Measurements from ENCODE around the gene WARS2.

The WARS2 gene

DNA sequence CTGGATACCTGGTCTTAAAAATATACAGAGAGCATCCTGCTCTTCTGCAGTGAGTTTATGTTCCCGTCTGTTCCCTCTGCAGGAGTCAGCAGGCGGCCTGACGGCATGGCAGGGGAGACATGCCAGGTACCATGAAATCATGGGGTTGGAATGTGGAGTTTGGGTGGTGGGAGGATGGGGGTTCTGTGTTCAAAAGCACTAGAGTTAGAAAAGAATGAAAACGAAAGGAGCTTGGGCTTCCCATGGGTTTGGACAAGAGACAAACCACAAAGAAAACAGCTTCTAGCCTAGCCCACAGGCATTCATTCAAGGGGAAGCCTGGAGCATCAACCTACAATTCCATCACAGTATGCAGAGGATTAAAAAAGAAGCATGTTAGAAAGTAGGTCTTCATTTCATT is 59.9 kb downstream of the WARS2 start:
- no peak for DNase-seq

DNA sequence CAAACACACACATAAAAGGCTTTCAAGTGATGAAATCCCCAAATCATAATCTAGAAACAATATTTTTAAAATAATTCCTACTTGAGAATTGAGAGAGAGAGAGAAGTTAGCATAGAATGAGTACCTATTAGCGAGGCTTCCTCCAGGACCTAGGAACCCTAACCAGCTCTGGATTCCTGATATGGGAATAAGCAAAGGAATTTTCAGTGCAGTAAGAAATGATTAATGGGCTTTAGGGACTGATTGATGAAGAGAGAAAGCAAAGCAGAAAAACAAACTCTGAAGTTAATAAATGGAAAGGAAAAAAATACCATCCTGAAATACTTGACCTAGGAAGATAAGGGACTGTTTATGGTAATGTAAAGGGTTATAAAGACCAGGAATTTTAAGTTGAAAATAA is 60.6 kb downstream of the WARS2 start:
- no peak for DNase-seq

DNA sequence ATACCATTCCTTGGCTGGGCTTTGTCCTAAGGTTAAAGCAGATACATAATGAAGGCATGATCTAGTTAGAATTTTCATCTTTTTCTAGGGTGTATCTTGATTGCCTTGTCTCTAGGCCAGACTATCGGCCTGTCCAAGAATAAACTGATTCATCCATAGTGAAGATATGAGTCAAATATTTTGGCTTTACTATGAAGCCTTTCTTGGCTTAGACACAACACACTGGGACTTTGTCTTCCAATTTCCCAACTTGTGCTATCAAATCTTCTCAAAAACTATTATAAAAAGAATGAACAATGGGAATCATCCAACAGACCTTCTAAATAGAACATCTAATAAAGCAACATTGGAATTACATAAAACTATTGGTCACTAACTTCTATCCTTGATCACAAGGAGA is 64.8 kb downstream of the WARS2 start:
- DNase-seq, result no peak

DNA sequence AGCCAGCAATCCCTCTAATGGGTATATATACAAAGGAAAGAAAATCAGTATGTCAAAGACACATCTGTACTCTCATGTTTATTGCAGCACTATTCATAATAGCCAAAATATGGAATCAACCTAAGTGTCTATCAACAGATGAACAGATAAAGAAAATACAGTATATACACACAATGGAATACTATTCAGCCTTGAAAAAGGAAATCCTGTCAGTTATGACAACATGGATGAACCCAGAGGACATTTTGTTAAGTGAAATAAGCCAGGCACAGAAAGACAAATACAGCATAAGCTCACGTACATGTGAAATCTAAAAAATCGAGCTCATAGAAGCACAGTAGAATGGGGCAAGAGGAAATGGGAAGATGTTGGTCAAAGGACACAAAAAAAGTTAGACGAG is 69.1 kb downstream of the WARS2 start:
- DNase-seq, result no peak

DNA sequence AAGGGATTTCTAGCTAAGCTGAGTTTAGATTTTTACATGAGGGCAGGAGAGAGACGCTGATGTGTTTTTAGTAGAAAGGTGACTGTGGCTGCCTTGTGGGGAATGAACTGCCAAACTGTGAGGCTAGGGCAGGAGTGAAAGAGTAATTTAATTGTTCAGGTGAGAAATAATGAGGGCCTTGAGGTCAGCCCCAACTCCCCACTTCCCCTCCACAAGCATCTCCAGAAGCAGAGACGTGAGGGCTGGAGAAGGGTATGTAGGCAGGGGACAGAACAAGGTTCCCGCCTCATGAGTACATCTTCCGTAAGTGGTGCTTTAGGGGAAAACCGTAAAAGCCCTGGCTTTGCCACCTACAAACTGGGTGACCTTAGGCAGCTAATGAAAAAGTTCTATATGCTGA is 70.8 kb downstream of the WARS2 start:
- DNase-seq, result no peak

DNA sequence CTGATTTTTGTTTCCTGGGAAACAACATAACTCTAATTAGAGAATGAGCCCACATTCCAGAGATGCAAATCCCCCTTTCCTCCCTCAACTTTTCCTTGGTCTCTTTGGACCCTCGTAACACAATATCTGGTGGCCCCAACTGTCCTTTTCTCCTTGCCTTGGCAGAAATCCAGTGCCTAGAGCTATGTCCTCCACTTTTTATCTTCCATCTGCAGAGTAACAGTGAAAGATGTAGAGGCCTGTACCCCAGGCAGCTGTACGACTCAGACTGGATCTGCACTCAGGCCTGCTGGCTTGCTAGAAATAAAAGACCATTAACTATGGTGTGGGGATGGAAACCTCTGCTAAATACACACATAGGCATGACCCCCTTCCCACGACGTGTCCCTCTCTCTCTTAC is 72.0 kb downstream of the WARS2 start:
- no peak for DNase-seq

DNA sequence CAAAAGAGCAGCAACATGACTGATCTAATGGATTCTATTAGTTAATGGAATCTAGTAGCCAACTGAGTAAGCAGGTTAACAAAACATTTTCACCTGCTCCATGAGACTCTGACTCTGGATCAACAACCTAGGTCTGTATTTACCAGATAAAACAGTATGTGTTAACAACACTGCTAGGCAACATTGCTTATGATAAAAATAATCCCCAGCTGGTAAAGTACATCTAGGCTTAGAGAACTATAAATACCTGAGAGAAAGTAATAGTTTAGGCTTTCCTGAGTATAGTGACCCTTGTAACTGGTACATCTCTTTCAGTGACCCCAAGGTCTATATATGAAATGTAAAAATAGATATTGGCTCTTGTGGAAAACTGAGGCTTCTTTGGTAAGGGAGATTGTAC is 78.8 kb downstream of the WARS2 start:
- no peak for DNase-seq

DNA sequence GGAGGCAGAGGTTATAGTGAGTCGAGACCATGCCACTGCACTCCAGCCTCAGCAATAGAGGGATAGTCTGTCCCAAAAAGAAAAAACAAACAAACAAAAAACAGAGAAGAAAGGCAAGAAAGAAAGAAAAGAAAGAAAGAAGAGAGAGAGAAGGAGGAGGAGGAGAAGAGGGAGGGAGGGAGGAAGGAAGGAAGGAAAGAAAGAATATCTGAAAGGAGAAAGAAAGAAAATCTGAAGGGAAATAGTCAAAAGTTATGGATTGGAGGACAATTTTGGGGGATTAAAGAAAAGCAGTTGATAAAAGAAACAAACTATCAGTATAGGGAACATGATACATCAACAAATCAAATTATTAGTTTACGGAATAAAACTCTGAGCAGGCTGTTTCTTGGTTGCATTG is 84.9 kb downstream of the WARS2 start:
- no peak for DNase-seq

DNA sequence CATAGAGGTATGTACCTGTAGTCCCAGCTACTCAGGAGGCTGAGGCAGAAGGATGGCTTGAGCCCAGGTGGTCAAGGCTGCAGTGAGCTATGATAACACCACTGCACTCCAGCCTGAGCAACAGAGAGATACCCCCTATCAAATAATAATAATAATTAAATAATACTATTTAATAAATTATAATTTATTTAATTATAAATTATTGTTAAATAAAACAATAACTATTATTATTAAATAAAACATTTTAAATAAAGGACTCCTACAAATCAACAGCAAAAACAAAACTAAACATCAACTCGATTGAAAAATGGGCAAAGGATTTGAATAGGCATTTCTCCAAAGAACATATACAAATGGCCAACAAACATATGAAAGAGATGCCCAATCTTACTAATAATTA is 86.5 kb downstream of the WARS2 start:
- no peak for DNase-seq

DNA sequence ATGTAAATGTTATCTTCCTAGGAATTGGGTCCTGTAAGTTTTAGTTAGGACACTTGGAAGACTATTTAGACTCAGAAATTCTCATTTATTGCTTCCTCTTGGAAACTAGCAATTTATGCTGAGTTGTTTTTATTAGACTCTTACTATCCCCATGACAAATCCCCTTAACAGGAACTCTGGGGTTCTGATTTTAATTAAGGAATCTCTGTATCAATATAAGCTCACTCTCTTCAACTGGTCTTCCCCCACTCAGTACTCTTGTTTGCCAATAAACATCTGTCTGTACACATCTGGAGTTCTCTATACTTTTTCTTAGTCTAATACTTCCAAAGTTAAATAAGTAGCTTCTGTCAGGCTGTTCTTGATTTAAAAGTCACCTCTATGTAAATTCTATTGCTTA is 88.2 kb downstream of the WARS2 start:
- no peak for DNase-seq

DNA sequence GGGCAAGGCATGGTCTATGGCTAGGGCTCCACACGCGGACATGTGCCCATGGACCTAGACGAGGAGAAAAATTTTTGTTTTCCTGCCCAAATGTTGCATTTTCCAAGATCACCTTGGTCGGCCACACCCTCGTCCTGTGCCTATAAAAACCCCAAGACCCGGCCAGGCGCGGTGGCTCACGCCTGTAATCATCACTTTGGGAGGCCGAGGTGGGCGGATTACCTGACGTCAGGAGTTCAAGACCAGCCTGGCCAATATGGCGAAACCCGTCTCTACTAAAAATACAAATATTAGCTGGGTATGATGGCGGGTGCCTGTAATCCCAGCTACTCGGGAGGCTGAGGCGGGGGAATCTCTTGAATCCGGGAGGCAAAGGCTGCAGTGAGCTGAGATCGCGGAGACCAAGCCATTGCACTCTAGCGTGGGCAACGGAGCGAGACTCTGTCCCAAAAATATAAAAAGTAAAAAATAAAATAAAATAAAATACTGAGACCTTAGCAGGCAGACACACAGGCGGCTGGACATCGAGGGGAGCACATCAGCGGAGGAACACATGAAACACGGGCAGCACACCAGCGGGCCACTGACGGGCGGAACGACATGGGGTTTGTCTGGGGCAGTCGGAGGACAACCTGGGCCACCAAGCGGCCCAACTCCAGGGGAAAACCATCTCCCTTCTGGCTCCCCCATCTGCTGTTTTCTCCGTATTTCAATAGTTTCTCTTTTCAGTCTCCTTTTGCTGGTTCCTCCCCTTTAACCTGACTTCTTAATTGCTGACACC is 91.6 kb downstream of the WARS2 start:
- DNase-seq, result no peak

DNA sequence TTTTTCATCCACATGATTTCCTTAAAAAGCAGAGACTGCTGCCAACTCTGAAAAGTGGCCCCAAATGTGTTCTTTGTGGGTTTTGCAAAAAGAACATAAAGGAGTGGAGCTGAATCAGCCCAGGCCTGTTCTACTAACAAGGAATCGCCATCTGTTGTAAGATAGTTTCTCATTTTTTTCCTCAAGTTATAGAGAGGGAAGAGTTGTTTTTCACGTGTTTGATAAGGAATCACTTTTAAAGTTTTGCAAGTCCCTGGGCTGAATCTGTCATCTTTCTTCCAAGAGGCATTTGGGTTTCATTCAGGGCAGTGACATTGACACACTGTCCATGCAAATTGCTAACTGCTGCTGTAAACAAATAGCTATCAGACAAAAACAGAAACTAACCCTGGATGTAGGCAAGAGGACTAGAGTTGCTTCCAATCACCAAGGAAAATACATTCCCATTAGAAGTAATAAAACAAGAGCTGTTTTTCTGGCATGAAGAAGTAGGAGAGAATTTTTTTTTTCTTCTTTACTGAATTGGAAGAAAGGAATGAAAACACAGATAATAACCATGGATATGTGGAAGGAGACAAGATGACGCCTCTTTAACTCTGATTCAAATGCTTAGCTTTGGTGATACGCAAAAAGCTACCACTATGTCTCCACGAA is 93.5 kb downstream of the WARS2 start:
- no peak for DNase-seq

DNA sequence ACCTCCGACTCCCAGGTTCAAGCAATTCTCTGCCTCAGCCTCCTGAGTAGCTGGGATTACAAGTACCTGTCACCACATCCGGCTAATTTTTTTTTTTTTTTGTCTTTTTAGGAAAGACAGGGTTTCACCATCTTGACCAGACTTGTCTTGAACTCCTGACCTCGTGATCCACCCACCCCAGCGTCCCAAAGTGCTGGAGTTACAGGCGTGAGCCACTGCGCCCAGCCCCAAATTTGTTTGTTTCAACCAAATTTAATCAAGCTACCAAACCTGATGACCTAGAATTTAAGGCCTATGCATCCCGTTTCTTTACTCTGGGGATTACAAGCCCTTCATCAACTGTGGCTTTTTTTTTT is 94.0 kb downstream of the WARS2 start:
- DNase-seq, result no peak

DNA sequence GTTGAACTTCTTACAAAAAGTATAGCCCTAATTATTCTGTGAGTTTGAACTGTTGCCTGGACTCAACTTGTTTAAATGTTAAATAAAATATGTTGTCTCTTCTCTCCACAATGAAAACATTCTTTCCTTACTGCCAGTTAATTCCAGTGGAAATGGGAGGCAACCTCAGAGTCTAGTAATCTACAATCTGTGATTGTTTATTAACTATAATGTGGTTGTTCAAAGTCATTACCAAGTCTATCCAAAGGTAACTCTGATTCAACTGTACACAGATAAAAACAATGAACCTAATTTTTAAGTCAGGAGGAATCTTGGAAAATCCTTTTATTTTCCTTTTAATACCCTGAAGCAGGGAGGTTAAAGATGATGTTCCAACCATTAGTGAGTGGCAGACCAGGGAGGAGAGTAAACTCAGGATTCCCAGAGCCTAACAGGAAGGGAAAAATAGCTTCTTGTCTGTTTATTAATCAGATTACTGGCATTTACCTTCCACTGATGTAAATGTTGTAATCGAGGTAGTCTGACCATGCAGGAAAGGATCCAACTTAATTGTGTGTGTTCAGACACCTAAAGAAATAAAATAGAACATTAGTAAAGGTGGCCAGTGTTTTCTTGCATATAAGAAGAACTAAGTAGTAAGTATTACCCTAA is 95.2 kb downstream of the WARS2 start:
- DNase-seq, result no peak

DNA sequence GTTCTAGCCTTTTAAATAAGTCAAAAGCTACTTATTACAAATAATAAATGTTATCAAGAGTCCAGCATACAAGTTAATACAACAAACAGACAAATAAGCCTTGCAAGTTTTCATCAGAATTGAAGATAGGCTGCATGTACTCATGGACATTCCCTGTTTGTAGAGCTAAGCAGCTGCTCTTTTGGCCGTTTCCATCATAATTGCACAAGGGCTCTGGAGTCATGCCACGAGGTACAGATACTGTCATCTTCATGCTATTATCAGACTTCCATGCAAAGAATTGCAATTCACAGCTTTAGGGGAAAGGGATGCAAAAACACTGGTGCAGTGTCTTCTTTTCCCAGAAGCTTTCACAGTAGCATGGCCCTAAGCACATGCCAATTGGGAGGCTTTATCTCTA is 99.5 kb downstream of the WARS2 start:
- no peak for DNase-seq

DNA sequence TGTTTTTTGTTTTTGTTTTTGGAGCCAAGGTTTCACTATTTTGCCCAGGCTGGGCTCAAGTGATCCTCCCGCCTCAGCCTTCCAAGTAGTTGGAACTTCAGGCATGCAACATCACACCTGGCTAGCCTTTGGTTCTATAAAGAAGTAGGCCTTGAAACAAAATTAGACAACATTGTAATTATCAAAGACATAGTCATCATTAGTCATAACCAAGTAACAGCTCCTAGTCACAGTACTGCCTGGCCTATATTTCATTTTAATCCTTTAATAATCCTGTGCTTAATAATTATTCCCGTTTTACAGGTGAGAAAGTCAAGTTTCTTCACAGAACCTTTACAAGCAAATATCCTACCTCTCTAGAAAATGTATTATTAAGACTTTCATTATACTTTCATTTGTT is 100.0 kb downstream of the WARS2 start:
- DNase-seq, result no peak

DNA sequence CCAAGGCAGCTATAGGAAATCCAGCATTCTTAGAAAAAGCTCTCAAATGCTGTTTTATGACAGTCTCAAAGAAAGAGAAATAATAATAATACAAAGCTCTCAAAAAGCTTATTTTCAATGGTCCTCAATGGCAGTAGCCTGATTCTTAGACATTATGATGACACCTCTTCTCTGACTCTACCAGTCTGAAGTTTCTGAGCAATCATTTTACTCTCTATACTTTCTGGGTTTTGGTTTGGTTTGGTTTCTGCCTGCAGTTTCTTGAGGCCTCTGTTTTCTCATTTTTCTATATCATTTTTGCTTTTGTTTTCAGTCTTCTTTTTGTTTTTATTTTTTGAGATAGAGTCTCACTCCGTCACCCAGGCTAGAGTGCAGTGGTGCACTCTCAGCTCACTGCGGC is 102.1 kb downstream of the WARS2 start:
- no peak for DNase-seq

DNA sequence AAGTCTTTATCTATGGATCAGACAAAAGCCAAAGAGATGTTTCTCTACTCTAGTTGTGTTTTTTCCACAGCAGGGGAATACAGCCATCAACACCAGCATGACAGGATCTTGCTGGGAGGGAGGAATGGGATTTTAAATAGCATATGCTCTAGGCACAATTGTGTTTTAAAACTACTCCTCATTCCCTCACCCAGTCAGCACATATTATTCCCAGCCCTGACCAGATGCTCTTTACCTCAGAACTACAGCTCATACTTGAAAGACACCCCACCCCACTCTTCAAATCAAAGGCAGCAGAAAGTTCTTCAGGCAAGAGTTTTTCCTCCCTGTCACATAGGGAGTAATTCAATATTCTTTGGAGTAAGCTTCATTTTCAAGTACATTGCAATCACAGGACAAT is 106.1 kb downstream of the WARS2 start:
- DNase-seq, result no peak

DNA sequence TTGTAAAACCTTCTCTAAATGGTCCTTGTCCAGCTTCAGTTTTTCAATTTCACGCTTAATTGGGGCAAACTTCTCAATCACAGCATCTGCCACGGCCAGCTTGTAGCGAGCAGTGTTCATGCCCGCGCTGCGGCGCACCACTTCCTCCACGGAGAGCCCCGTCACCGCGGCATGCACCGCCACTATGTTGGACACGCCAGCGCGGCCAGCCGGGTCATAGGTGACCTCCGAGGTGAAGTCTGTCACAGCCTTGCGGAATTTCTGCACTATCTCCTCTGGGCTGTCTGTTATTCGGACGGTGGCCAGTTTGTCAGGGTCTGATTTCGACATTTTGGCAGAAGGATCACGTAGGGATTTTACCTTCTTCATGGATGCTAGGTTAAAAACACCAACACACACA is 107.5 kb downstream of the WARS2 start:
- no peak for DNase-seq

DNA sequence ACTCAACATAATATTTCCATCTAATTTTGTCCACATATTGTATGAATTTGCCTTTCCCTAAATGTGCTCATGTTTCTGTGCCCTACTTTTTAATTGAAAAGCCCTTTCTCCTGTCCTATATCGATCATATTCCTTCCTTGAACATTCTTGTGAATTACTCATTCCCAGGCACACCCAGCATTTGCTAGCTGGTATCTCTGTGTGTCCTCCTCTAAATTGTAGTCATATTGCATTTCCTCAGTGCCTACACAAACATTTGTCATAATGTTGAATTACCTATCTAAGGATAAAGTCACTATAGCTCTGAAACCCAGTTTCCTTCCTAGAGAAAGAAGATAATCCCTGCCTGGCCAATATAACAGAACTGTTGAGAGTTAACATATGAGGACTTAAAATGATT is 112.7 kb downstream of the WARS2 start:
- DNase-seq, result no peak

DNA sequence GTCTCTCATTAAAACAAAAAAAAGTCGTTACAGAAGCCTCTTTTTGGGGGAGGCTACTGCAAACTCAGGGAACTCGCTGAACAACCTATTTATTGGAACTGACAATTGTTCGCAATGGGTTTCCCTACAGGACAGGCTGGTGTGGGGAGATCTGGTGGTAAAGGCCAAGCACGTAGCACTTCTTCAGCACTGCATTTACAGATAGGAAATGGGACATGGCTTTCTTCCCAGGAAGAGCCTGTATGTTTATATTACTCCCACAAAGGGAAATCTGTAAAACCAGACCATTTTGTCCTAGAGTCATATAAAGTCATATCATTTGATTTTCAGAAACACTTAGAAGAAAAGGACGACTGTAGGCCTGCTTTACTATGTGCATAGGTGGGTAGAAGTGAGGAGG is 113.5 kb downstream of the WARS2 start:
- no peak for DNase-seq

DNA sequence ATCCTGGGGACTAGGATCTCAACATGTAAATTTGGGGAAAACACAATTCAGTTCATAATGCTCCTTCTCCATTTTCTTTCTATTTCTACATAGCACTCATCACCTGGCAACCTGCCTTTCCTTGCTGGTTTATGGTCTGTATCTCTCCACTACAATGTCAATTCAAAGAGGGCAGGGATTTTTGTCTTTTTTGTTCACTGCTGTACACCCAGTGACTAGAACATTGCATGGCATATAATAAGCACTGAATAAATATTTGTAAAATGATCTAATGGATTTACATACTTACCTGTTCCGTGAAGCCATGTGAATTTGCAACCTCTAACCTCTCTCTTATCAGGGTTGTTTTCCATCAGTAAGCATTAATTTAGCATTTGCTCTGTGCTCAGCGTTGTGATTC is 124.9 kb downstream of the WARS2 start:
- no peak for DNase-seq

DNA sequence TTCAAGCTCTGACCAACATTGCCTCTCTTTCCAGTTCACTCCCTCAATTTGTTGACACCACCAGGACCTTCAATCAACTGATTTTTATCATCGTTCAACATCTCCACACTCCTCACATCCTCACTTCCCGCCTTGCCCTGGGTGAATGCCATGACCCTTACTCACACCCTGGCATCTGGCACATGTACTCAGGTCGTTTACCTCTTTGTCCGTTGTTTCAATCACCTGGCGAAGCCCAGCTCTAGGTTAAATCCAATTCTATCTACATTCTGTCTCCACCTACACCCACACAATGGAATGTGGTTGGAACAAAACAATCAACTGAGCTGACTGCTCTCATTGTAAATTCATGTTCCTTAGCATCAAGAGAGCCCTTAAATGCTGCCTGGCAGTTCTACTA is 128.1 kb downstream of the WARS2 start:
- DNase-seq, result no peak

DNA sequence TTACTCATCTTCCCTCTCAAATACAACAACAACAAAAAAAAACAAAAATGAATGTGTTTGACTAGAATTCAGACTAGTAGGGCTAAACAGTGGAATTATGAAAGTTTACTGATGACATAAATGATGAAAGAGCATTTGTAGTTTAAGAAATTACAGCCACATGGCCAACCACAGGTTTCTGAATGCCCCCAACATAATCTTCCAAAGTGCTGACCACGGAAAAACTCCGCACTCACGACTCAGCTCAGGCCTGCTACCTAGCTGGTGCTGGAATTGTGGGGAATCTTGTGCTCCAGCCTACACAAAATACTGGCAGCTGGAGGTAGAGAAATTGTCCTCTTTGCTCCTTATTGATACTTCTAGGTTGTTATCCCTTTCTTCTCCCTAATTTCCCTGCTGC is 128.7 kb downstream of the WARS2 start:
- no peak for DNase-seq

DNA sequence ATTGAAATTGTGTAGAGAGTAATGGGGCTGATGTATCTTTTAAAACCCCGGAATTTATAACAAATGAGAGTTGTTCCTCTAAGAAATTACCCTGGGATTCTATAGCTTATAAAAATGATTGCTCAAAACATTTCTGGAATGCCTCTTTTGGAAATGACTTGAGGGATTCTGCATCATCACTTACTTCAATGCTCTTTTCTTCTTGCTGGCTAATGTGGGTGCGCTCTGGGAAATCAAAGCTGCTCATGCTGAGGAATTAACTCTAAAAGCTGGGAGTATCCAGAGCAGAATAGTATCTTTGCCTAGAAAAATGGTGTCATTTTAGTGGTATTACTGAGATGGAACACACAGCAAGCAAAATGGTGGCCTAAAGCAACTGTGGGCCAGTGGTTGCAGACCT is 129.3 kb downstream of the WARS2 start:
- DNase-seq, result no peak
